AG09309 (cell line): ENCODE results near the gene BRSK1.
"Not testable (repeated sequence)": the region's sequence is repeated elsewhere in the genome, so short reads cannot be mapped to it uniquely, and the experiment has no call there.

Source experiments
- DNase-seq: peaks from one replicate; pipeline ENCODE4 v3.0.0-alpha.2; 2010; ENCODE audit warnings: low read depth
- H3K4me3 ChIP-seq: 2 replicates; pipeline ENCODE4 v1.5.1; 2011; ENCODE audit warnings: mild to moderate bottlenecking, low read depth, low read length, moderate library complexity; ENCODE audit not compliant: control insufficient read depth
- CTCF ChIP-seq: IDR thresholded peaks from 2 replicates; pipeline ENCODE4 v1.5.1; 2011; ENCODE audit warnings: mild to moderate bottlenecking, low read depth, low read length, inconsistent platforms; ENCODE audit not compliant: insufficient read depth, control insufficient read depth; ENCODE audit errors: missing control alignments

Gene BRSK1

GRCh38 chr19:55324662-55325061 lies 40.9 kb downstream of the BRSK1 start:
- DNase-seq = no peak
- TF ChIP-seq CTCF = no peak
- H3K4me3 ChIP-seq = no peak overlapping the region

DNA sequence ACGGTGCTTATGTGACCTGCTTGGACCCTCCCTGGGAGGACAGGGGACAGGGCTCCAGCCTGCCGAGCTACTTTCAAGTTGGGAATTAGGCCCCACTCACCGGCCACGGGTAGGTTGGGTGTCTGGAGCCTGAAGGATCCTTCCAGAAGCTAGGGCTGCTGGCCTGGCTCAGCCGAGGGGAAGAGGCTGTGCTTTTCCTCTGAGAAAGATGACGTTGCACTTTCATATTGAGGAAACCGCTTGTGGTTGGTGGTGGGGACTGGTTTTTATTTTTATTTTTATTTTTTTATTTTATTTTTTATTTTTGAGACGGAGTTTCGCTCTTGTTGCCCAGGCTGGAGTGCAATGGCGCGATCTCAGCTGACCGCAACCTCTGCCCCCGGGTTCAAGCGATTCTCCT lies 41.4 kb downstream of the BRSK1 start, which contains the start of gene TMEM150B:
TSS of gene TMEM150B (minus strand) at position 170 of the 400 bp plus-strand sequence. CDS start 4,305 bp downstream, outside the sequence.
- no peak for DNase-seq
- H3K4me3 ChIP-seq = no peak within 1 kb of the TSS
- TF ChIP-seq CTCF = no peak

GRCh38 chr19:55328774-55329318 lies 45.0 kb downstream of the BRSK1 start:
- H3K4me3 ChIP-seq, DNase-seq: not testable (repeated sequence)

- DNase-seq = not testable (repeated sequence)
These were observed 46.0 kb downstream of the BRSK1 start for GRCh38 chr19:55329791-55330190.

DNA sequence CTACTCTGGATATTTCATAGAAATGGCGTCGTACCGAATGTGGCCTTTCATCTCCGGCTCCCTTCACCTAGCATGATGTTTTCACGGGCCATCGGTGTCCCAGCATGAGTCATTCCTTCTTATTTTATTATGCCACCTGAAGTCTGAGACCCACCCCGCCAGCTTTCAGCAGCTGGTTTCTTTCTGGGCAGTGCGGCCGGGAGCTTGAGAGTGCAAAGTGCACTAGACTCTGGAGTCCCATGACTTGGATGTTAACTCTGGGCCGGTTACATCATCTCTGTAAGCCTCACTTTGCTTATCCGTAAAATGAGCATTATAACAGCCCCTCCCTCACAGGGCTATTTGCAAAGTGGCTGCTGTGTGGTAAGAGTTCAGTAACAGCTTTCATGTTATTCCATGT lies 50.1 kb downstream of the BRSK1 start:
- H3K4me3 ChIP-seq = no peak overlapping the region
- no peak for DNase-seq
- TF ChIP-seq CTCF = no peak

More at GRCh38 chr19:55329791-55330190, 46.0 kb downstream of the BRSK1 start:
- not testable (repeated sequence) for H3K4me3 ChIP-seq

- TF ChIP-seq CTCF = no peak
- no peak overlapping the region for H3K4me3 ChIP-seq
- peak; percentile 39 for DNase-seq
These were observed 52.3 kb downstream of the BRSK1 start for GRCh38 chr19:55336101-55336500.

DNA sequence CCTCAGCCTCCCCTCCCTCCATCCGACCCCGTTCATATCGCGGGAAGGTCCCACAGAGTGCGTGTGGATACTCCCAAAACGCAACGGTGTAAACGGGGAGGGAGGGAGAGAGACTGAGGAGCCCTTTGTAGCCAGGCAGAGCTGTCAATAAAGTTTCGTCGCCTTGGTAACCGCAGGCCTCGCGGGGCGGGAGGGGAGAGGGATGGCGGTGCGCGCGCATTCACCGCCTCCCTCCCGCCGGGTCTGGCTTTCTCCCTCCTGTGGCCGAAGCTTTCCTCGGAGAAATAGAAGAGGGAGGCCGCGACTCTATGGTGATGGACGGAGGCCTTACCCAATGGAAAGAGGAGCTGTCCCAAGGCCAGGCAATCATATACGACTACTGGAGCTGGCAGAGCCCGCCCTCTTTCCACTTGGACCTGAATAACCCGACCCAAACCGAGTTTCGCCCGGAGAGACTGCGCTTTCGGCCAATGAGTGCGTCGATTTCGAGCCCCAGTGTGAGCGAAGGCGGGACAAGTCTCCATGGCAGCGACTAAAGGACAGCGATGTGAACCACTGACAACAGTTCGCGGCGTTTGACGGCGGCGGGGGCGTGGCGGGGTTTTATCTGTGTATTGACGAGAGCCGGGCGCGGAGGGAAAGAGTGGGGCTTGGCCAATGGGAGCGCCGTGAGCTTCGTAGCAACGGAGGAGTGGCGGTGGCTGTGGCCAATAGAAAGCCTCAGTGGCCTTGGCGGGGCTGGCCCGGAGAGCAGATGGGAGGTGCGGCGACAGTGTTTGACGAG lies 55.5 kb downstream of the BRSK1 start, which contains the start of gene KMT5C:
TSS of gene KMT5C (plus strand) at position 772 of the 784 bp plus-strand sequence. CDS start 2,061 bp downstream, outside the sequence.
- peak within 1 kb of the TSS; percentile 77 for H3K4me3 ChIP-seq
- TF ChIP-seq CTCF = peak; percentile 39
- peak; percentile 100 for DNase-seq
